Mesothelial cell of epicardium (in vitro differentiated cells): ENCODE data around the gene NCAPG2. TPM values are rescaled to one million over a fixed set of nuclear protein-coding genes. Genes with fewer than 3 reads are reported as not detected.

Experiments
- DNase-seq, 2 experiments: peaks; one replicate each; pipeline ENCODE4 v3.0.0; 2021; ENCODE audit warnings: low spot score in 2 of 2; ENCODE audit not compliant: unreplicated experiment in 2 of 2
- H3K27ac Mint-ChIP-seq: 2 replicates; pipeline ENCODE4 v1.8.0; 2021; ENCODE audit warnings: mixed read lengths
- H3K27me3 Mint-ChIP-seq: 2 replicates; pipeline ENCODE4 v1.8.0; 2021; ENCODE audit warnings: low read depth, mixed read lengths
- H3K36me3 Mint-ChIP-seq: 2 replicates; pipeline ENCODE4 v1.8.0; 2021; ENCODE audit warnings: mixed read lengths
- H3K4me1 Mint-ChIP-seq: 2 replicates; pipeline ENCODE4 v1.8.0; 2021; ENCODE audit warnings: mixed read lengths
- H3K4me3 Mint-ChIP-seq: 2 replicates; pipeline ENCODE4 v1.8.0; 2021; ENCODE audit warnings: mild to moderate bottlenecking, moderate library complexity, mixed read lengths
- H3K9me3 Mint-ChIP-seq: 2 replicates; pipeline ENCODE4 v1.8.0; 2021; ENCODE audit warnings: mixed read lengths
- CTCF ChIP-seq: fragments of 200-600 bp; sonication (generic); IDR thresholded peaks from one replicate; pipeline ENCODE4 v1.5.0; 2021; ENCODE audit warnings: antibody characterized with exemption; ENCODE audit not compliant: unreplicated experiment
- total RNA-seq: library from RNA; stranded (reverse); gene quantifications from 3 replicates; pipeline ENCODE4 v1.2.1, GENCODE V29; 2021

Gene NCAPG2
- total RNA-seq, 1 donor from 2014 or later = 22.5 TPM

- no peak for DNase-seq
- Mint-ChIP-seq H3K36me3 (peaks cover 7% of the 10 kb centered on the region), H3K9me3 (peaks cover 8% of the 10 kb centered on the region), H3K4me3 (no peak overlapping the region), H3K27ac (no peak overlapping the region), H3K27me3 (no peaks in the 10 kb centered on the region), H3K4me1 (no peaks in the 10 kb centered on the region)
- TF ChIP-seq CTCF = no peak
Measured at GRCh38 chr7:158727690-158728089, 23.1 kb upstream of the NCAPG2 start.

GRCh38 chr7:158726277-158726807 is 21.7 kb upstream of the NCAPG2 start:
- peaks cover 8% of the 10 kb centered on the region for H3K9me3 Mint-ChIP-seq
- DNase-seq = no peak
- no peak overlapping the region for H3K27ac Mint-ChIP-seq
- no peak for TF ChIP-seq CTCF
- H3K4me1 Mint-ChIP-seq = no peaks in the 10 kb centered on the region
- no peak overlapping the region for H3K4me3 Mint-ChIP-seq
- H3K36me3 Mint-ChIP-seq = peaks cover 7% of the 10 kb centered on the region
- no peaks in the 10 kb centered on the region for H3K27me3 Mint-ChIP-seq

GRCh38 chr7:158725506-158725800 is 20.8 kb upstream of the NCAPG2 start:
- Mint-ChIP-seq H3K27ac (no peak overlapping the region), H3K4me3 (no peak overlapping the region), H3K36me3 (peaks cover 7% of the 10 kb centered on the region), H3K27me3 (no peaks in the 10 kb centered on the region), H3K4me1 (no peaks in the 10 kb centered on the region), H3K9me3 (peaks cover 8% of the 10 kb centered on the region)
- TF ChIP-seq CTCF = no peak
- DNase-seq = no peak

- no peak overlapping the region for H3K4me3 Mint-ChIP-seq
Measured at GRCh38 chr7:158724658-158725505, 20.3 kb upstream of the NCAPG2 start.

GRCh38 chr7:158723714-158724385 is 19.2 kb upstream of the NCAPG2 start:
- no peak for TF ChIP-seq CTCF
- no peak for DNase-seq
- Mint-ChIP-seq H3K4me3 (no peak overlapping the region), H3K27ac (no peak overlapping the region), H3K36me3 (no peaks in the 10 kb centered on the region), H3K9me3 (peaks cover 8% of the 10 kb centered on the region), H3K27me3 (peaks cover 10% of the 10 kb centered on the region), H3K4me1 (no peaks in the 10 kb centered on the region)

More at GRCh38 chr7:158724658-158725505, 20.3 kb upstream of the NCAPG2 start:
- no peaks in the 10 kb centered on the region for H3K4me1 Mint-ChIP-seq
- no peak overlapping the region for H3K27ac Mint-ChIP-seq
- peaks cover 2% of the 10 kb centered on the region for H3K36me3 Mint-ChIP-seq
- TF ChIP-seq CTCF = no peak
- peaks cover 8% of the 10 kb centered on the region for H3K9me3 Mint-ChIP-seq
- H3K27me3 Mint-ChIP-seq = peaks cover 1% of the 10 kb centered on the region
- no peak for DNase-seq
